ENCODE data around the gene CCNT1.

GRCh38 chr12:48690990-48691389, 25.5 kb downstream of the CCNT1 start:
- TF ChIP-seq POLR2A (IDR thresholded peaks at IDR 0.05) (no peak), CTCF (IDR thresholded peaks at IDR 0.05 in 8 of 11, conservative IDR thresholded peaks at IDR 0.05 in 3 of 11) (no peak), POLR2AphosphoS5 (IDR thresholded peaks at IDR 0.05) (no peak)

All from spleen (tissue), 7 donors.